HCT116 (cell line): ENCODE data around the gene MAP6D1.

Source experiments
- EGR1 ChIP-seq: IDR thresholded peaks from 2 replicates; pipeline ENCODE4 v1.6.1; 2012; ENCODE audit warnings: low read depth
- EZH2 ChIP-seq: fragments of 200-600 bp; sonication (generic); IDR thresholded peaks from 2 replicates; pipeline ENCODE4 v1.6.1; 2017; ENCODE audit warnings: antibody characterized with exemption, mixed run types
- TCF7L2 ChIP-seq: IDR thresholded peaks from 2 replicates; pipeline ENCODE4 v1.7.0; 2011; ENCODE audit warnings: borderline replicate concordance, inconsistent platforms; ENCODE audit not compliant: insufficient read depth, insufficient read length; ENCODE audit errors: extremely low read depth
- ZNF274 ChIP-seq: fragments of 200-500 bp; sonication (Bioruptor generic); IDR thresholded peaks from 2 replicates; pipeline ENCODE4 v1.6.1; 2014; ENCODE audit warnings: mild to moderate bottlenecking, low read depth, low read length, inconsistent platforms
- TF ChIP-seq, protein P1 (sequence below), 3 experiments: fragments of 200-600 bp in 1 of 3; sonication (generic) in 1 of 3; IDR thresholded peaks in 2 of 3; conservative IDR thresholded peaks in 1 of 3; 2 replicates each; pipeline ENCODE4 v1.5.1; 2012 to 2017; ENCODE audit warnings: low read depth in 2 of 3, low read length in 2 of 3, antibody characterized with exemption in 1 of 3, borderline replicate concordance in 1 of 3, control low read depth in 1 of 3, mild to moderate bottlenecking in 1 of 3, mixed read lengths in 1 of 3, mixed run types in 1 of 3, moderate library complexity in 1 of 3; ENCODE audit not compliant: insufficient read depth in 1 of 3

DNA sequence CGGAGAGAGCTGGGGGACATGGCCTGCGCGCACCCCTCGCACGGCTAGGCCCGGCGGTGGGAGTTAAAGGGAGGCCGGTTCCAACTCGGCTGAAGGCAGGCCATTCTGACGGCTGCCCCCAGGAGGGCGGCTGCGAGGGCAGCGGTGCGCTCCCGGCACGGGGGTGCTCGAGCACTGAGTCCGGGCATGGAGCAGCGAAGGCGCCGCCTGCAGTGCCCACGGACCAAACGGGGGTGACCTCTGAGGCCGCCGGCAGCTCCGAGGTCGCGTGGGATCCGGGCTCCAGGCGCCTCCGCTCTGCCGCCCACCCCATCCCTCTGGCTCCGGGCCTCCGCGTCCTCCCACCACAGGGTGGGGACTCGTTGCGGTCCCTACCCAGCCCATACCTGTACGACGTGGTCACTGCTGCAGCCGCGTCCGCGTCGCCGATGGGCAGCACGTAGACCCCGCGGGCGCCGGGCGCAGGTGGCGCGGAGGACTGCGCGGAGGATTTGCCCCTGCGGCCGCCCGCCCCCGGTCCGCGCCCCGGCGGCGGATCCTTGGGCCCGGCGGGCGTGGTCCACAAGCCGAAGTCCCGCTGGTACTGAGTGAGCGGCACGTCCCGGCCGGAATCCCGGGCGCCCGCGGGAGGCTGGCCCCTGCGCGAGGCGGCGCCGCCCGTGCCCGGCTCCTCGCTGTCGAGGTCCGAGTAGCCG is 469 bp downstream of the MAP6D1 start:
- TF ChIP-seq EZH2 (no peak), TCF7L2 (no peak), EGR1 (no peak), ZNF274 (no peak)
- TF ChIP-seq, protein P1, sequence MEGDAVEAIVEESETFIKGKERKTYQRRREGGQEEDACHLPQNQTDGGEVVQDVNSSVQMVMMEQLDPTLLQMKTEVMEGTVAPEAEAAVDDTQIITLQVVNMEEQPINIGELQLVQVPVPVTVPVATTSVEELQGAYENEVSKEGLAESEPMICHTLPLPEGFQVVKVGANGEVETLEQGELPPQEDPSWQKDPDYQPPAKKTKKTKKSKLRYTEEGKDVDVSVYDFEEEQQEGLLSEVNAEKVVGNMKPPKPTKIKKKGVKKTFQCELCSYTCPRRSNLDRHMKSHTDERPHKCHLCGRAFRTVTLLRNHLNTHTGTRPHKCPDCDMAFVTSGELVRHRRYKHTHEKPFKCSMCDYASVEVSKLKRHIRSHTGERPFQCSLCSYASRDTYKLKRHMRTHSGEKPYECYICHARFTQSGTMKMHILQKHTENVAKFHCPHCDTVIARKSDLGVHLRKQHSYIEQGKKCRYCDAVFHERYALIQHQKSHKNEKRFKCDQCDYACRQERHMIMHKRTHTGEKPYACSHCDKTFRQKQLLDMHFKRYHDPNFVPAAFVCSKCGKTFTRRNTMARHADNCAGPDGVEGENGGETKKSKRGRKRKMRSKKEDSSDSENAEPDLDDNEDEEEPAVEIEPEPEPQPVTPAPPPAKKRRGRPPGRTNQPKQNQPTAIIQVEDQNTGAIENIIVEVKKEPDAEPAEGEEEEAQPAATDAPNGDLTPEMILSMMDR (IDR thresholded peaks at IDR 0.05 in 2 of 3, conservative IDR thresholded peaks at IDR 0.05 in 1 of 3; ENCODE audit: borderline replicate concordance in 1 of 3, insufficient read depth in 1 of 3, low read depth in 2 of 3, low read length in 2 of 3): no peak
